ENCODE data around the gene TMEM212. TPM values are rescaled to one million over a fixed set of nuclear protein-coding genes. Genes with fewer than 3 reads are reported as not detected.

The TMEM212 gene
- total RNA-seq, 1 experiment from 2014 or later: not detected

DNA sequence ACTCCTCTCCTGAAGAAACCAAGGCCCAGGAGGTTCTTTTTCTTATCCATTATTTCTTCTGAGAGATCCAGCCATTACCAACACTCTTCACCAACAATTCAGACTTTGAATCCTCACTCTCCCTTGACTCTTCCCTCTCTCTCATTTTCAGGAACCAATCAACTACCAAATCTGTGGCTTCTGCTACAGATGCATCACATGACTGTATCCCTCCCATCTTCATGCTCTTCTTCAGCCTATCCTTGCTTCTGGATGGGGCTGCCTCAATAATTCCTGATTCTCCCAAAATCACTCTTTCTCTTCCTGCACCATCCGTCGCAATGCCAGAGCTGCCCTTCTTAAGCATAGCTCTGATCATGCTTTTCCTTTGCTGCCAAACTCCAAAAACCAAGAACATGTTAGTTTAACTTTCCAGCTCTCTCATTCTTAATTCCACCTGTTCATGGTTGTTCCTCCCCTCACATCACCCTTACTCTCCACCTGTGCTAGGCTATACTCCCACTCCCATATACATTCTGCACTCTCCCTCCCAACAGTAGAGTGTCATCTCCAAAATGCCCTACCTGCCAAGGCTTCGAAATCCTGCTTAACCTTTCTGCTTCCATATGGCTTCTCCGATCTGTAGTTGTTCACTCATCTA, 46.4 kb upstream of the TMEM212 start:
- no peak for DNase-seq
- Histone ChIP-seq H2BK120ac (ENCODE audit: low read depth, low read length, poor library complexity, severe bottlenecking) (no peak overlapping the region), H2BK12ac (ENCODE audit: insufficient read length, low read depth, low read length) (no peak overlapping the region), H3K79me1 (ENCODE audit: insufficient read depth, low read depth, low read length, poor library complexity, severe bottlenecking) (no peaks in the 10 kb centered on the region), H3K9ac (ENCODE audit: extremely low read depth, insufficient read length, low read length) (no peak overlapping the region), H2BK20ac (ENCODE audit: low read depth, low read length, poor library complexity, severe bottlenecking) (no peak overlapping the region), H3K23ac (ENCODE audit: insufficient read length, low read depth, low read length) (no peak overlapping the region), H3K27me3 (ENCODE audit: insufficient read depth, low read length) (no peaks in the 10 kb centered on the region), H3K4ac (ENCODE audit: low read depth, low read length) (no peak overlapping the region), H2AK5ac (ENCODE audit: insufficient read length, low read length) (no peak overlapping the region), H2AFZ (ENCODE audit: low read length) (no peak overlapping the region), H4K91ac (ENCODE audit: insufficient read length, low read depth, low read length) (no peak overlapping the region), H3K23me2 (ENCODE audit: insufficient read length, low read depth, low read length, poor library complexity, severe bottlenecking) (no peaks in the 10 kb centered on the region), H3K4me2 (ENCODE audit: insufficient read depth, insufficient read length, low read length) (no peak overlapping the region), H3K79me2 (ENCODE audit: insufficient read depth, low read length) (no peaks in the 10 kb centered on the region), H3K56ac (ENCODE audit: insufficient read length, low read depth, low read length) (no peak overlapping the region), H3T11ph (ENCODE audit: low read length) (no peak overlapping the region), H4K8ac (replicated peaks; ENCODE audit: insufficient read length, low read depth, low read length) (no peak overlapping the region), H2BK5ac (ENCODE audit: insufficient read length, low read length) (no peak overlapping the region), H3K14ac (ENCODE audit: insufficient read depth, low read length) (no peak overlapping the region), H3K4me1 (ENCODE audit: insufficient read depth, low read length) (peaks cover 12% of the 10 kb centered on the region; the same call in 1 of the 2 replicates), H3K18ac (ENCODE audit: insufficient read length, low read depth, low read length) (no peak overlapping the region), H2BK15ac (ENCODE audit: low read depth, low read length) (no peak overlapping the region), H3K9me3 (ENCODE audit: control insufficient read depth, low read depth, low read length) (no peaks in the 10 kb centered on the region), H3K27ac (ENCODE audit: insufficient read length, low read depth, low read length) (no peak overlapping the region), H4K20me1 (ENCODE audit: control insufficient read depth, insufficient read depth, insufficient read length) (no peaks in the 10 kb centered on the region), H4K5ac (ENCODE audit: insufficient read length, low read depth, low read length) (no peak overlapping the region)
- Mint-ChIP-seq H3K4me3 (no peak overlapping the region), H3K36me3 (ENCODE audit: insufficient read depth in 1 of 3, low read depth in 3 of 3) (no peaks in the 10 kb centered on the region), H3K9me3 (no peaks in the 10 kb centered on the region), H3K27me3 (ENCODE audit: low read depth) (peaks cover 1% of the 10 kb centered on the region; the same call in 1 of the 2 replicates), H3K4me1 (peaks cover 15% of the 10 kb centered on the region in 2 experiments), H3K27ac (no peak overlapping the region)
- TF ChIP-seq, protein P1, sequence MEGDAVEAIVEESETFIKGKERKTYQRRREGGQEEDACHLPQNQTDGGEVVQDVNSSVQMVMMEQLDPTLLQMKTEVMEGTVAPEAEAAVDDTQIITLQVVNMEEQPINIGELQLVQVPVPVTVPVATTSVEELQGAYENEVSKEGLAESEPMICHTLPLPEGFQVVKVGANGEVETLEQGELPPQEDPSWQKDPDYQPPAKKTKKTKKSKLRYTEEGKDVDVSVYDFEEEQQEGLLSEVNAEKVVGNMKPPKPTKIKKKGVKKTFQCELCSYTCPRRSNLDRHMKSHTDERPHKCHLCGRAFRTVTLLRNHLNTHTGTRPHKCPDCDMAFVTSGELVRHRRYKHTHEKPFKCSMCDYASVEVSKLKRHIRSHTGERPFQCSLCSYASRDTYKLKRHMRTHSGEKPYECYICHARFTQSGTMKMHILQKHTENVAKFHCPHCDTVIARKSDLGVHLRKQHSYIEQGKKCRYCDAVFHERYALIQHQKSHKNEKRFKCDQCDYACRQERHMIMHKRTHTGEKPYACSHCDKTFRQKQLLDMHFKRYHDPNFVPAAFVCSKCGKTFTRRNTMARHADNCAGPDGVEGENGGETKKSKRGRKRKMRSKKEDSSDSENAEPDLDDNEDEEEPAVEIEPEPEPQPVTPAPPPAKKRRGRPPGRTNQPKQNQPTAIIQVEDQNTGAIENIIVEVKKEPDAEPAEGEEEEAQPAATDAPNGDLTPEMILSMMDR (conservative IDR thresholded peaks at IDR 0.05): no peak
- no CpG with 5 or more reads among the region's 4 CpGs for WGBS (ENCODE audit: extremely low coverage, insufficient read length, low lambda C conversion rate)

All from H9 (cell line).